HAP-1 (cell line): ENCODE measurements around the gene NNT.

Experiments used
- DNase-seq, 2 experiments: peaks; one replicate each; pipeline ENCODE4 v3.0.0-alpha.2; 2016 to 2020; ENCODE audit warnings: low spot score in 2 of 2
- H3K27me3 ChIP-seq: fragments of 250-450 bp; sonication (Bioruptor Pico); 2 replicates; pipeline ENCODE4 v1.5.1; 2020; ENCODE audit warnings: low read depth, mild to moderate bottlenecking, moderate library complexity
- H3K36me3 ChIP-seq: fragments of 250-450 bp; sonication (Bioruptor Pico); replicated peaks from 2 replicates; pipeline ENCODE4 v1.5.1; 2020; ENCODE audit warnings: mild to moderate bottlenecking
- H3K4me1 ChIP-seq: fragments of 250-450 bp; sonication (Bioruptor Pico); 2 replicates; pipeline ENCODE4 v1.5.1; 2020; ENCODE audit warnings: mild to moderate bottlenecking
- H3K4me3 ChIP-seq: fragments of 250-450 bp; sonication (Bioruptor Pico); 2 replicates; pipeline ENCODE4 v1.5.1; 2020; ENCODE audit warnings: mild to moderate bottlenecking, moderate library complexity
- H3K9me3 ChIP-seq: fragments of 250-450 bp; sonication (Bioruptor Pico); 2 replicates; pipeline ENCODE4 v1.5.1; 2020; ENCODE audit warnings: mild to moderate bottlenecking, moderate library complexity
- in situ Hi-C: fragments of 300-500 bp; cut with MboI; formaldehyde crosslinking; loops from 3 replicates; pipeline ENCODE4 v1.14.3; 2020; ENCODE audit warnings: low sequenced_read_pairs, inconsistent platforms, mixed read lengths

Gene NNT

GRCh38 chr5:43750809-43751208, 147.8 kb downstream of the NNT start:
- no peaks in the 10 kb centered on the region for H3K4me1 ChIP-seq
- no peaks in the 10 kb centered on the region; the same call in 1 of the 2 replicates for H3K27me3 ChIP-seq
- no peak overlapping the region for H3K4me3 ChIP-seq
- no peak for DNase-seq
- H3K36me3 ChIP-seq, result no peaks in the 10 kb centered on the region
- H3K9me3 ChIP-seq, result no peaks in the 10 kb centered on the region
- in situ Hi-C loops, result no loop called here

DNA sequence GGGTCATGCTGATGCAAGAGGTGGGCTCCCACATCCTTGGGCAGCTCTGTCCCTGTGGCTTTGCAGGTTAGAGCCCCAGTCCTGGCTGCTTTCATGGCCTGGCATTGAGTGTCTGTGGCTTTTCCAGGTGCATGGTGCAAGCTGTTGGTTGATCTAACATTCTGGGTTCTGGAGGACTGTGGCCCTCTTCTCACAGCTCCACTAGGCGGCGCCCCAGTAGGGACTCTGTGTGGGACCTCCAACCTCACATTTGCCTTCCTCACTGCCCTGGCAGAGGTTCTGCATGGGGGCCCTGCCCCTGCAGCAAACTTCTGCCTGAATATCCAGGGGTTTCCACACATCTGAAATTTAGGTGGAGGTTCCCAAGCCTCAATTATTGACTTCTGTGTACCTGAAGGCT, 150.1 kb downstream of the NNT start:
- H3K4me1 ChIP-seq, result no peaks in the 10 kb centered on the region
- H3K9me3 ChIP-seq, result no peaks in the 10 kb centered on the region
- in situ Hi-C loops, result no loop called here
- DNase-seq, result no peak
- no peaks in the 10 kb centered on the region; the same call in 1 of the 2 replicates for H3K27me3 ChIP-seq
- no peaks in the 10 kb centered on the region for H3K36me3 ChIP-seq
- H3K4me3 ChIP-seq, result no peak overlapping the region
